Diencephalon (tissue), 1 donor: ENCODE measurements around the gene RIMBP2. TPM values are rescaled to one million over a fixed set of nuclear protein-coding genes. Genes with fewer than 3 reads are reported as not detected.

Experiments
- total RNA-seq: library from RNA; depleted of rRNA; stranded (reverse); fragments of >200 nt; gene quantifications from one replicate; pipeline ENCODE4 v1.2.3, GENCODE V29; 2014

The RIMBP2 gene, protein sequence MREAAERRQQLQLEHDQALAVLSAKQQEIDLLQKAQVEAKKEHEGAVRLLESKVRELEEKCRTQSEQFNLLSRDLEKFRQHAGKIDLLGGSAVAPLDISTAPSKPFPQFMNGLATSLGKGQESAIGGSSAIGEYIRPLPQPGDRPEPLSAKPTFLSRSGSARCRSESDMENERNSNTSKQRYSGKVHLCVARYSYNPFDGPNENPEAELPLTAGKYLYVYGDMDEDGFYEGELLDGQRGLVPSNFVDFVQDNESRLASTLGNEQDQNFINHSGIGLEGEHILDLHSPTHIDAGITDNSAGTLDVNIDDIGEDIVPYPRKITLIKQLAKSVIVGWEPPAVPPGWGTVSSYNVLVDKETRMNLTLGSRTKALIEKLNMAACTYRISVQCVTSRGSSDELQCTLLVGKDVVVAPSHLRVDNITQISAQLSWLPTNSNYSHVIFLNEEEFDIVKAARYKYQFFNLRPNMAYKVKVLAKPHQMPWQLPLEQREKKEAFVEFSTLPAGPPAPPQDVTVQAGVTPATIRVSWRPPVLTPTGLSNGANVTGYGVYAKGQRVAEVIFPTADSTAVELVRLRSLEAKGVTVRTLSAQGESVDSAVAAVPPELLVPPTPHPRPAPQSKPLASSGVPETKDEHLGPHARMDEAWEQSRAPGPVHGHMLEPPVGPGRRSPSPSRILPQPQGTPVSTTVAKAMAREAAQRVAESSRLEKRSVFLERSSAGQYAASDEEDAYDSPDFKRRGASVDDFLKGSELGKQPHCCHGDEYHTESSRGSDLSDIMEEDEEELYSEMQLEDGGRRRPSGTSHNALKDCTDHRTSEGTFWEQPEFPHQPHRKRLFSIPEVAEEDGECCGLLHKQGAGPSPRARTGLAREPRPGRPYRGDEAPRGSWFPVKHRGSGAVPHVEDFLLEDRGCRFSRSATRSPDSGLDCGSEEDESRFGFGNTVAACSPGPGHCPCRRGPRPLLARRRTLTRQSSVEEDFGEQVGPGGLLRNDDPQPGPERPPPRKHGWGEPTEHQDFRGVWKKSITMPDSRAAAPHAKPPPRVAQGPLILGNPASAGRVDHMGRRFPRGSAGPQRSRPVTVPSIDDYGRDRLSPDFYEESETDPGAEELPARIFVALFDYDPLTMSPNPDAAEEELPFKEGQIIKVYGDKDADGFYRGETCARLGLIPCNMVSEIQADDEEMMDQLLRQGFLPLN (N-terminal part only)
- total RNA-seq = 32.8 TPM

DNA sequence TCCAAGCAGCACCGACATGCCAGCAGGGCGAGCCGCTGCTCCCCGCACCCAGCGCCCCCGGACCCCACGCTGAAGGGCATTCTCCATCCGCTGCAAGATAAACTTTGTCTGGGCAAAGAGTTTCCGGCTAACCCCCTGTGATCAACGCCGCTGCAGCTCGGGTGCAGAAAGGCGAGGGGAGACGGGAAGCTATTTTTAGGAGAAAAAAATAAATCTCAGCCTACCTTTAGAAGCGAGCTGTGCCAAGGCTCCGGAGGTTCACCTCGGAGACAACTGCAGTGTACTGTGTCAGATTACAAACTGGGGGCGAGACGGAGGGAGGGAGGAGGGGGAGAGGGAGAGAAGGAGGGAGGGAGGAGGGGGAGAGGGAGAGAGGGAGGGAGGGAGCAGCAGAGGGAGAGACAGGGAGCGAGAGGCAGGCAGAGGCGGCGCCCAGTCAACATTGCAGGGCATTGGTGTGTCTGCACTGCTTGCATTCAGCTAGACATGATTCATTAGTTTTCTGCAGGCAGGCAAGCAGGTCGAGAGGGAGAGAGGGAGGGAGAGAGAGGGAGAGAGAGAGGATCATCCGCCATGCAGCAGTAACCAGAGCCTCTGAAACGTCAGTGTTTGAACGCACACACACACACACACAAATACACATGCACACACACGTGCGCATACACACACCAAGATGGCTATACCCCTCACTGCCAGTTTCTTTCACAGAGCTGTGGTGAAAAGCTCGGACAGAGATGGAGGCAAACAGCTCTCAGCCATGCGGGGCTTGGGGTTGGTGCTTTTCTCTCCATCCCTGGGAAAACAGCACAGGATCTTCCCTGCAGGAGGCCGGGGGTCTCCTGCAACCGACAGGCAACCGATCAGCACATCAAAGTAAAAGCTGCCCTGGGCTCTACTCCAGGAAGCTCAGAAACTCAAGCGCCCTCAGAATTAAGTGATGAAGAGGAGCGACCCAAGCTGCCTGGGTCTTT, at the start of gene RIMBP2:
Gene RIMBP2 (minus strand): TSS at position 302 of the 971 bp plus-strand sequence. CDS start 237,286 bp downstream, outside the sequence.

Other genes starting within 250 kb of the RIMBP2 start
- 27.7 TPM for gene STX2, start 123.0 kb upstream of the RIMBP2 start, total RNA-seq
- 416 TPM for gene RAN, start 155.8 kb upstream of the RIMBP2 start, total RNA-seq
- gene ADGRD1, start 237.6 kb upstream of the RIMBP2 start, total RNA-seq = 5.1 TPM